Measurements from ENCODE around the gene ANG.
"Not testable (repeated sequence)": the region's sequence is repeated elsewhere in the genome, so short reads cannot be mapped to it uniquely, and the experiment has no call there.

Gene ANG

GRCh38 chr14:20706657-20707355 is 18.2 kb downstream of the ANG start:
- DNase-seq = no peak

GRCh38 chr14:20707622-20708021 is 19.1 kb downstream of the ANG start:
- no peak for DNase-seq

GRCh38 chr14:20711261-20711660 is 22.7 kb downstream of the ANG start:
- no peak for DNase-seq

- DNase-seq = no peak
These were observed 23.1 kb downstream of the ANG start for GRCh38 chr14:20711685-20712084.

- DNase-seq = no peak
These were observed 24.3 kb downstream of the ANG start for GRCh38 chr14:20712904-20713303.

GRCh38 chr14:20714593-20715250 is 26.2 kb downstream of the ANG start:
- DNase-seq = no peak

GRCh38 chr14:20719777-20720176 is 31.2 kb downstream of the ANG start:
- no peak for DNase-seq

- DNase-seq = no peak
These were observed 32.2 kb downstream of the ANG start for GRCh38 chr14:20720741-20721140.

GRCh38 chr14:20722016-20722415 is 33.5 kb downstream of the ANG start:
- no peak for DNase-seq

GRCh38 chr14:20723488-20723887 is 34.9 kb downstream of the ANG start:
- no peak for DNase-seq

GRCh38 chr14:20726121-20726520 is 37.6 kb downstream of the ANG start:
- DNase-seq = not testable (repeated sequence)

- DNase-seq = no peak
These were observed 38.0 kb downstream of the ANG start for GRCh38 chr14:20726531-20726930.

GRCh38 chr14:20730891-20731290 is 42.3 kb downstream of the ANG start:
- no peak for DNase-seq

- no peak for DNase-seq
These were observed 43.9 kb downstream of the ANG start for GRCh38 chr14:20732477-20732876.

GRCh38 chr14:20732979-20733635 is 44.5 kb downstream of the ANG start:
- no peak for DNase-seq

GRCh38 chr14:20733684-20734429 is 45.3 kb downstream of the ANG start:
- DNase-seq = no peak

- no peak for DNase-seq
These were observed 45.9 kb downstream of the ANG start for GRCh38 chr14:20734430-20734806.

- DNase-seq = not testable (repeated sequence)
These were observed 49.7 kb downstream of the ANG start for GRCh38 chr14:20738292-20738691.

- no peak for DNase-seq
These were observed 53.6 kb downstream of the ANG start for GRCh38 chr14:20742132-20742531.

- DNase-seq = no peak
These were observed 55.0 kb downstream of the ANG start for GRCh38 chr14:20743556-20743955.

Data from NCI-H510A (cell line).